ENCODE data around the gene CDIP1. TPM values are rescaled to one million over a fixed set of nuclear protein-coding genes. Genes with fewer than 3 reads are reported as not detected.

The CDIP1 gene
- total RNA-seq, 3 donors from 2014 or later = 33.2 to 41.6 (median 39.7) TPM

DNA sequence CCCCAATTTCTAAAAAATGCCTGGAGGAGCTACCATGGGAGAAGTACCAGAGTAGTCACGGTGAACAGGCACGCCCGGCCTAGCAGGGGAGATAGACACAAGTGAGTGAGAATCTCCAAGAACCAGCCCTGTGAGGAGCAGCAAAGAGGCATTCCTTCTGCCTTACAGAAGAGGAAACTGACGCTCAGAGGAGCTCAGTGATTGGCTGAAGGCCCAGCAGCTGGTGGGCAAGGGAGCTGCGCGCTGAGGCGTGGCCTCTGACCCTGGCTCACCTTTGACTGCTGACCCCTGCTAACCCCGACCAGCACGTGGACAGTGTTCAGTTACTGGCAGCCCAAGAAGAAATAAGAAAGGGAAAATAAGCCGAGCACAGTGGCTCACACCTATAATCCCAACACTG is 19.4 kb upstream of the CDIP1 start:
- ATAC-seq = no peak
- no peaks in the 10 kb centered on the region for H3K9me3 Mint-ChIP-seq

DNA sequence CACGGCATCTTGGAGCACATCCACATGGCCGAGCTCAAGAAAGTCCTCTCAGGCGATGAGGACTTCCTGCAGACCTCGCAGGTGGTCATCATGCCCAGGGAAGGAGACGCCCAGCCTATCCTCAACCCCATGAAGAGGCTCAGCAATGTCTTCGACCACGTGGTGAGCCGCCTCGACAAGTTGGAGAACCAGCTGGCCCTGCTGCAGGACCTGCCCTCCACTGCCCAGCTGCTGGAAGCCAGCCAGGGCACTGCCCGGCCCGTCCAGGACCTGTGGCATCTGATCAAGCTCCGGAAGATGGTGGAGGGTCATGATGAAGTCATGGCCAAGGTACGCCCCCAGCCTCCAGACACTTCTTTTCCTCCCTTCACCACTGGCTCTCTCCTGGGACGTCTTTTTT is 18.0 kb upstream of the CDIP1 start:
- Mint-ChIP-seq H3K36me3 (ENCODE audit: insufficient read depth) (no peaks in the 10 kb centered on the region), H3K4me3 (no peak overlapping the region), H3K4me1 (ENCODE audit: low read depth) (no peaks in the 10 kb centered on the region), H3K27me3 (ENCODE audit: low read depth) (peaks cover 2% of the 10 kb centered on the region), H3K9me3 (no peaks in the 10 kb centered on the region)
- ATAC-seq (no peak), DNase-seq (no peak)

More for the DNA sequence above, 19.4 kb upstream of the CDIP1 start:
- Mint-ChIP-seq H3K4me1 (ENCODE audit: low read depth) (no peaks in the 10 kb centered on the region), H3K36me3 (ENCODE audit: insufficient read depth) (no peaks in the 10 kb centered on the region), H3K4me3 (no peak overlapping the region), H3K27me3 (ENCODE audit: low read depth) (peaks cover 2% of the 10 kb centered on the region)
- DNase-seq = no peak

DNA sequence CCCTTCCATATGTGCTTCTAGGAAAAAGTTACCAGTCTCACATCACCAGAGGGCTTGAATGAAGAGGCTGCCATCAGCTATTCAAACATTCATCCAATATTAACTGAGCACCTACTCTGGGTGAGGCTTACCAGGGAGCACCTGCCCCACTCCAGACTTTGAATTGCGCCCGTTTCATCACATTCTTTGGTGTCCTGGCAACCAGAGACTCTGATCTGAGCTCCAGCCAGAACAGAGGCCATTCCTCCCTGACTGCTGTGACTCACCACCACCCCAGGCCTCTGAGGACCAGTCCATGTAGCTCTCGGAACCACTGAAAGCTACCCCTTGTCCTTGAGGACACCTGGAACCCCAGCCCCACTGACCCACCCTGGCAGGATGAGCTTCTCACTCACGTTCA is 17.5 kb upstream of the CDIP1 start, which contains the start of gene C16orf96:
Gene C16orf96 (plus strand): TSS at position 229 of the 400 bp plus-strand sequence. CDS start 150 bp downstream, at position 379.
- Mint-ChIP-seq H3K4me1 (ENCODE audit: low read depth) (no peaks in the 10 kb centered on the region), H3K4me3 (no peak within 1 kb of the TSS), H3K36me3 (ENCODE audit: insufficient read depth) (no peaks in the 10 kb centered on the region), H3K27me3 (ENCODE audit: low read depth) (peaks cover 2% of the 10 kb centered on the region), H3K9me3 (no peaks in the 10 kb centered on the region)
- no peak for DNase-seq
- no peak for ATAC-seq

DNA sequence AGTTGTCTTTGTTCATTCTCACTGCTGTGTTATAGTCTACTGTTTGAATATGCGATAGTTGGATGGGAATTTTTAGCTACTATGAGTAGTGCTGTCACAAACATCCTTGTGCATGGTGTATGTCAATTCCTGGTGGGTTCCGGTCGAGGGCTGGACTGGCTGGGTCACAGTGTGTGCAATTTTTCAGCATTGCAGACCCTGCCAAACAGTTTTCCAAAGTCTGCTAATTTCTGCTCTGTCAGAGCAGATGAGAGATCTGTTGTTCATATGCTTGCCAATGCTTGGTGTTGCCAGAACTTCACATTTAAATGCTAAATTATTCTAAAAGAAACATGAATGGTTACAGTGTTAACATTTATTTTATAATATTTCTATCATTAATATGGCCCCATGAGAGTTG is 14.0 kb upstream of the CDIP1 start:
- H3K27me3 Mint-ChIP-seq (ENCODE audit: low read depth) = peaks cover 2% of the 10 kb centered on the region
- H3K9me3 Mint-ChIP-seq = no peaks in the 10 kb centered on the region
- H3K4me3 Mint-ChIP-seq = no peak overlapping the region
- H3K36me3 Mint-ChIP-seq (ENCODE audit: insufficient read depth) = no peaks in the 10 kb centered on the region
- no peak for ATAC-seq
- no peak for DNase-seq
- H3K4me1 Mint-ChIP-seq (ENCODE audit: low read depth) = peaks cover 4% of the 10 kb centered on the region

DNA sequence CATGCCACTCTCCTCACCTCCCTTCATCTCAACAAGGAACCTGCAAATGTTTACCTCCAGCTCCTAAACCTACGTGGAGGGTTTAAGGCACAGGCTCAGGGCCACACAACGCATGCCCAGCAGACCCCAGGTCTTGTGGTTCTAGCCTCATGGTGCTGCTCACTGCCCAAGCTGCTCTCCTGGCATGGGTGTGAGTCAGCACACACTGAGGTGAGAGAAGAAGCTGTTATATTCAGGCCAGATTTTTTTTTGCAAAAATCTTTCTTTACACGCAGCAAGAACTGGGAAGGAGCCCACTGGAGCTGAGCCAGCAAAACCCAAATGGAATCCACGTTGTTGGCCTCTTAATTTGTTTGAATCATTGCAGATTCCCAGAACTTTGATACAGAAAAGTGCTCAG is 12.0 kb upstream of the CDIP1 start:
- Mint-ChIP-seq H3K9me3 (no peaks in the 10 kb centered on the region), H3K4me3 (no peak overlapping the region), H3K27me3 (ENCODE audit: low read depth) (no peaks in the 10 kb centered on the region), H3K4me1 (ENCODE audit: low read depth) (peaks cover 4% of the 10 kb centered on the region), H3K36me3 (ENCODE audit: insufficient read depth) (no peaks in the 10 kb centered on the region)
- no peak for DNase-seq
- ATAC-seq = no peak

DNA sequence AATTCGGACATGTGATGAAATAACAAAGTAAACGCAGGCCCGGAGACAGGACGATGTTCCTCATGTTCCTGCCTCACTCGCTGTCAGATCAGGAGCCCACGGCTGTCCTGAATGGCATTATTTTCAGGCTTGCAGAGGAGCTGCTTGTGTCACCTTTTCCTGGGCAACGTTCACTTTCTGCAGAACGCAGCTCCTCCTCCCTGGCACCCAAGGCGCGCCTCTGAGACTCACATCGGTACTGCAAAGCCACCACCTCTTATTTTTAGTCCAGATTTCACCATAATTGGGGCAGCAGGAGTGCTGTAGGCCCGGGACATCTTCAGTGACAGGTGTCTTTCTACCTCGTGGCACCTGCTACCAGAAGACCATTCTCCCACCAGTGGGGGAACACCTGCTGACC is 9.6 kb upstream of the CDIP1 start:
- no peaks in the 10 kb centered on the region for H3K36me3 Mint-ChIP-seq (ENCODE audit: insufficient read depth)
- no peaks in the 10 kb centered on the region for H3K9me3 Mint-ChIP-seq
- no peak overlapping the region for H3K4me3 Mint-ChIP-seq
- no peaks in the 10 kb centered on the region for H3K27me3 Mint-ChIP-seq (ENCODE audit: low read depth)
- DNase-seq = no peak
- no peak for ATAC-seq
- H3K4me1 Mint-ChIP-seq (ENCODE audit: low read depth) = peaks cover 4% of the 10 kb centered on the region

DNA sequence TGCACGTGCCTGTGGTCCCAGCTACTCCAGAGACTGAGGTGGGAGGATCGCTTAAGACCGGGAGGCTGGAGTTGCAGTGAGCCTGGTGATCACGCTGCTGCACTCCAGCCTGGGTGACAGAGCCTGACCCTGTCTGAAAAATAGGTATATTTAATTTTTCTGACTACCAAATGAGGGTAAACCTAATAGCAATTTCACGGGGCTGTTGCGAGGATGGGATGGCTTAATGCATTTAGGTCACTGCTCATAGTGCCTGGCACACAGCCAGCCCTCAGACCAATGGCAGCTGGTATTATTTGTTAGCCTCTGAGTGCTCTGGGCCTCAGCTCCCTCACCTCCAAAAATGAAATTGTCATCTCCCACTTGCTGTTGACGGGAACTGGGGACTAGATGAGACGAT is 5.9 kb upstream of the CDIP1 start:
- no peaks in the 10 kb centered on the region for H3K36me3 Mint-ChIP-seq (ENCODE audit: insufficient read depth)
- no peak overlapping the region for H3K4me3 Mint-ChIP-seq
- no peak for DNase-seq
- ATAC-seq = no peak
- no peaks in the 10 kb centered on the region for H3K27me3 Mint-ChIP-seq (ENCODE audit: low read depth)
- H3K9me3 Mint-ChIP-seq = peaks cover 6% of the 10 kb centered on the region
- H3K4me1 Mint-ChIP-seq (ENCODE audit: low read depth) = peaks cover 4% of the 10 kb centered on the region

DNA sequence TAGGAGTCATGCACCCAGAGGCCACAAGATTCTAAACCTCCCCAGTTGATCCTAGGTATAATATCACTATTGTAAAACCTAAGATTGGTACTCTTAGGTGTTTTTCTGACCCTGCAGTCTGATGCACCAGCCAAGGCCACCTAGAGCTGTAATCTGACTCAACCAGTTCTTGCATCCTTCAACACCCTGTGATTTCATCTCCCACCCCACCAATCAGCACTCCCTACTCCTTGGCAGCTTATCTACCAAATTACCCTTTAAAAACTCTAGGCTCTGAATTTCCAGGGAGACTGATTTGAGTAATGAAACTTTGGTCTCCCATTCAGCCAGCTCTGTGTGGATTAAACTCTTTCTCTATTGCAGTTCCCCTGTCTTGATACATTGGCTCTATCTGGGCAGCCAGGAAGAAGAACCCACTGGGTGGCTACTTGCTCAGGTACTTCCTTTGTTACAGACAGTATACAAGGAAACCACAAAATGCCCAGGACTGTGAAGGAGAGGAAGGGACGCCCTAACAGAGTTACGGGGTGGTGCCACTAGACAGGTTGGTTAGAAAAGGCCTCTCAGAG is 1.2 kb upstream of the CDIP1 start:
- H3K4me3 Mint-ChIP-seq = no peak overlapping the region
- DNase-seq = no peak
- no peaks in the 10 kb centered on the region for H3K27me3 Mint-ChIP-seq (ENCODE audit: low read depth)
- ATAC-seq = no peak
- H3K36me3 Mint-ChIP-seq (ENCODE audit: insufficient read depth) = no peaks in the 10 kb centered on the region
- peaks cover 6% of the 10 kb centered on the region for H3K9me3 Mint-ChIP-seq
- H3K4me1 Mint-ChIP-seq (ENCODE audit: low read depth) = peaks cover 29% of the 10 kb centered on the region

DNA sequence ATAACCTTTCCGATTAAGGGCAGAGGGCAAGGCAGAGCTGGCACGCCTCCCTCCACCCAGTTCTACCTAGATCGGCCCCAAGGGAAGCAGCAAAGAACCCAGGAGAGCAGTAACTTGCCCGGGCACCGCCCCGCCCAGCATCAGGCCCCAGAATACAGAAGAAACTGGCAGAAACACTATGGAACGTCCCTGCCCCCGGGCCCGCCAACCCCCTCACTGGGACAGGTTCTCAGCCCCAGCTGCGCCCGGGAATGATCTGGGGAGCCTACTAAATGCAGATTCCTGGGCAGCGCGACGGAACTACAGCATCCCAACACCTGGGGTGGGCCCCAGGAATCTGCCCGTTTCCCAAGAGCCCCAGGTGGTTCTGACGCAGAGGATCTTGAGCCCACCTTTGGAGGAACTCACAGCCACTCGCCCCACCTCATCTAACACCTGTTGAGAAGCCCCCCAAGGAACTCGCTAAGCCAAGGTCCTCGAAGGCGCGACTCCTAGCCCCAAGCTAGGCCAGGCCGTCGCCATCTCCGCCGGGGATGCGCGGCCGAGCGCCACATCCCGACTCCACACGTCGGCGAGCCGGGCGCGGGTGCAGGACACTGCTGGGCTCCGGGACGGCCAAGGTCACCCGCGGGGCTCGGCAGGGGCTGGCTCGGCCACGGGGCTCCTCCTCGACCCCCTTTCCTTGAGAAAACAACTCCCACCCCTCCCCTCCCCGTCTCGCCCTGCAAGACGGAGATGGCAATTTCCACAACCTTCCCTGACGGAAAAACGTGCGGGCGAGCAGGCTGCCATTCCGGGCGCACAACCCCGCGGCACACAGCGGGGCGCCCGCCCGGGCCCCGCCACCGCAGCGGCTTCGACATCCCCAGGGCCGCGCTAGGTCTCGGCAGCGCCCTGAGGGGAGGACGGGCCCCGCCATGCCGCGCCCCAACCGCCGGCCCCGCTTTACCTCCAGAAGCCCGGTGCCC is 913 bp downstream of the CDIP1 start:
- H3K4me1 Mint-ChIP-seq (ENCODE audit: low read depth) = peaks cover 38% of the 10 kb centered on the region
- H3K4me3 Mint-ChIP-seq = peak overlapping the region; percentile 82
- H3K36me3 Mint-ChIP-seq (ENCODE audit: insufficient read depth) = no peaks in the 10 kb centered on the region
- H3K9me3 Mint-ChIP-seq = peaks cover 6% of the 10 kb centered on the region
- ATAC-seq = peak; percentile 60 to 62
- DNase-seq = no peak
- no peaks in the 10 kb centered on the region for H3K27me3 Mint-ChIP-seq (ENCODE audit: low read depth)

DNA sequence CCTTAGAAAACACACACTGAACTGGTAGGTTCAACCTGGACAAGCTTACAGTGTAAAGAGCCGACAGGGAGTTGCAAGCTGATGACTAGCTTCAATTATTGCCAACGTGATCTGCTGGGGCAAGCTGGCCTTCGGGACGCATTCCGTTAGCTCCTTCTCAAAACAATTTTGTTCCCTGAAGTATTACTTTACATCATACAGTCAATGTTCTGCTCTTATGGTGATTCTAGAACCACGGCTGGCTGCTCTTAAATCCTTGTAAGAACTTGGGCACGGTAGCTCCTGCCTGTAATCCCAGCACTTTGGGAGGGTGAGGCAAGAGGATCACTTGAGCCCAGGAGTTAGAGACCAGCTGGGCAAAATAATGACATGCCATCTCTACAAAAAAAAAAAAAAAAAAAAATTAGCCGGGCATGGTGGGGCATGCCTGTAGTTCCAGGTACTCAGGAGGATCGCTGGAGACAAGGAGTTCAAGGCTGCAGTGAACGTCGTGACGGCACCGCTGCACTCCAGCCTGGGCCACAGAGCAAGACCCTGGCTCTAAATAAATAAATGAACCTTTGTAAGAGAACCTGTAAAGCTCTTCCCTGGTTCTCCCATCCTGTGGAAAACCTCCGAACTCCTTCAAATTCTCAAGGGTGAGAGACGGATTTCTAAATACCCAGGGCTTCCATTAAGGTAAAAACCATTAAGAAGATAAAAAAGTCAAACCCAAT is 2.0 kb downstream of the CDIP1 start:
- peaks cover 6% of the 10 kb centered on the region for H3K9me3 Mint-ChIP-seq
- H3K4me3 Mint-ChIP-seq = peak overlapping the region; percentile 82
- DNase-seq (no peak), ATAC-seq (no peak)
- H3K27me3 Mint-ChIP-seq (ENCODE audit: low read depth) = no peaks in the 10 kb centered on the region
- H3K4me1 Mint-ChIP-seq (ENCODE audit: low read depth) = peaks cover 44% of the 10 kb centered on the region
- H3K36me3 Mint-ChIP-seq (ENCODE audit: insufficient read depth) = peaks cover 4% of the 10 kb centered on the region

DNA sequence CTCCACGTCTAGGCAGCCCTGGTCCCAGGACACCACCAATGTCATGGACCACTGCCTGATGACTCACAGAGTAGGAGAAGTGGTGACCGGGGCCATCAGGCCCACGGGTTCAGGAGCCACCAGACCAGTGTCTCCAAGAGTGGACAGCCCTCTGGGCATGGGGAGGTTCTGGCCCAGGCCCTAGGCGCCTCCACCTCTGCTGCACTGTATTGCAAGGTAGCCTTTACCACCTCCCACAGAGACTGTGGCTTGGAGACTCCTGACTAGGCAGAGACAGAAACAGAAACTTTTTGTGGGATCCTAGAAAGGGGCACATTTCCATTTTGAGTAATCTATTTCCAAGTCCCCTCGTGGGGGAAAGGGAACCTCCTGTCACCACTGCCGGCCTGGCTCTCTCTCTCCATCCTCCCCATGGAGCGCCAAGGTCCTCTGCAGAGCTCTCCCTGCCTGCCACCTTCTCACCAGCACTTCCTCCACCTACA is 2.9 kb downstream of the CDIP1 start:
- Mint-ChIP-seq H3K4me1 (ENCODE audit: low read depth) (peaks cover 44% of the 10 kb centered on the region), H3K36me3 (ENCODE audit: insufficient read depth) (peaks cover 4% of the 10 kb centered on the region), H3K4me3 (peak overlapping the region; percentile 24), H3K9me3 (peaks cover 6% of the 10 kb centered on the region), H3K27me3 (ENCODE audit: low read depth) (no peaks in the 10 kb centered on the region)
- ATAC-seq (peak; percentile 44 to 58), DNase-seq (no peak)

DNA sequence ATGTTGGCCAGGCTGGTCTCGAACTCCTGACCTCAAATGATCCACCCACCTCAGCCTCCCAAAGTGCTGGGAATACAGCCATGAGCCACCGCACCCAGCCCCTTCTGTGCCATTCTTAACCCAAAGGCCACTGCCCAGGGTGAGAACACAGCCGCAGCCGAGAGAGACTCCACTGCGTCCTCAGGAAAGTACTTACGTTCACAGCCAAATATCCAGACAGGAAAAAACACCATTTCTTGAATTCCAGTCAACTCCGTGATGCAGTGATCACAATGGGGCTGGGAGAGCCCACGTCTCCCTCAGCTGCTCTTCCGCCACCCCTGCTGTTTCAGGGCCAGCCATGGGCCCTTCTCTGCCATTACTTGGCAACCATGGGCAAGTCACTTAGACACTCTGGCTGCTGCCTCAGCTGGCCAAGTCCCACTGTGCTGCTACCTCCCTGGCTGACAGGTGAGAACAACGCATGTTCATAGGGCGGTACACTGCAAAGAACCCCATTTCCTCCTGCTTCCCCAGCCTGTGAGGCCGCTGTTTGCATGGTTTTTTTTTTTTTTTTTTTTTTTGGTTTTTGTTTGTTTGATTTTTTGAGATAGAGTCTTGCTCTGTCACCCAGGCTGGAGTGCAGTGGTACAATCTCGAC is 4.3 kb downstream of the CDIP1 start:
- H3K27me3 Mint-ChIP-seq (ENCODE audit: low read depth) = no peaks in the 10 kb centered on the region
- H3K4me1 Mint-ChIP-seq (ENCODE audit: low read depth) = peaks cover 55% of the 10 kb centered on the region
- ATAC-seq = no peak
- DNase-seq = no peak
- H3K36me3 Mint-ChIP-seq (ENCODE audit: insufficient read depth) = peaks cover 5% of the 10 kb centered on the region
- no peak overlapping the region for H3K4me3 Mint-ChIP-seq
- H3K9me3 Mint-ChIP-seq = no peaks in the 10 kb centered on the region

DNA sequence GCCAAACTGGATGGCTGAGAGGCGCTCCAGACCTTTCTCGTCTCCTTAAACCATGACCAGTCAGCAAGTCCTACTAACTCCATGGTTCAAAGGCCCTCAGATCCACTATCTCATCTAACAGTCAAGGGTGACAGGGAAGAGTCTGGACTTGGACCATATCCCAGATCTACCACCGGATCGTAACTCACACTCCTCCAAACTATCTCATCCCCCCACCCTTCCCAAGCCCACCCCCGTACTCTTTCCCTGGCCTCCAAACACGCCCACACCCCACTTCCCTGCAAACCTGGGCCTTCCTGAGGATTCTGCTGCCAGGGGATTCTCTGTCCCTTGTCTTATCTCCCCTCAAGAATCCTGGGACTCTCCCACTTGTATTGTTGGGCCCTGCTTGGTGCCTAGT is 5.1 kb downstream of the CDIP1 start:
- no peak for DNase-seq
- Mint-ChIP-seq H3K4me1 (ENCODE audit: low read depth) (peaks cover 60% of the 10 kb centered on the region), H3K9me3 (no peaks in the 10 kb centered on the region), H3K36me3 (ENCODE audit: insufficient read depth) (peaks cover 5% of the 10 kb centered on the region), H3K4me3 (no peak overlapping the region), H3K27me3 (ENCODE audit: low read depth) (no peaks in the 10 kb centered on the region)
- no peak for ATAC-seq

DNA sequence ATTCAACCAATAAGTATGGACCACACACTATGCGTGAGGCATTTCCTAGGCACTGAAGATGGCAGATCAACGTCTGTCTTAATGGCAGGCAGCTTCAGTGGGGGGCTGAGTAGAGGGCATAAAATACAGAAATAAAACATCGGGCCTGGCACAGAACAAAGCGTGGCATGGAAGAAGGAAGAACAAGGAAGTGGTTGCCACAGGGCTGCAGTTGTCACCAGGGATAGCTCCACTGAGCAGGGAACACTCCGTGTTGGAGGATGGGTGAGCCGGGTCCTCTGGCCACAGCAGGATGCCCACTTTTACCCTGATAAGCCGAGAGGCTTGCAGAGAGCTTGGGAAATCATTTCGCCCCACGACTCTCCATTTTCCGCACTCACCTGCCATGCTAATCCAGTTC is 6.3 kb downstream of the CDIP1 start:
- H3K36me3 Mint-ChIP-seq (ENCODE audit: insufficient read depth) = peaks cover 5% of the 10 kb centered on the region
- DNase-seq (no peak), ATAC-seq (no peak)
- no peak overlapping the region for H3K4me3 Mint-ChIP-seq
- H3K9me3 Mint-ChIP-seq = no peaks in the 10 kb centered on the region
- H3K27me3 Mint-ChIP-seq (ENCODE audit: low read depth) = no peaks in the 10 kb centered on the region
- H3K4me1 Mint-ChIP-seq (ENCODE audit: low read depth) = peaks cover 59% of the 10 kb centered on the region
